ENCODE data around the gene USH1C. TPM values are rescaled to one million over a fixed set of nuclear protein-coding genes. Genes with fewer than 3 reads are reported as not detected.

Gene USH1C
- total RNA-seq, 4 donors from 2014 or later: 110 to 1,022 (median 157) TPM

DNA sequence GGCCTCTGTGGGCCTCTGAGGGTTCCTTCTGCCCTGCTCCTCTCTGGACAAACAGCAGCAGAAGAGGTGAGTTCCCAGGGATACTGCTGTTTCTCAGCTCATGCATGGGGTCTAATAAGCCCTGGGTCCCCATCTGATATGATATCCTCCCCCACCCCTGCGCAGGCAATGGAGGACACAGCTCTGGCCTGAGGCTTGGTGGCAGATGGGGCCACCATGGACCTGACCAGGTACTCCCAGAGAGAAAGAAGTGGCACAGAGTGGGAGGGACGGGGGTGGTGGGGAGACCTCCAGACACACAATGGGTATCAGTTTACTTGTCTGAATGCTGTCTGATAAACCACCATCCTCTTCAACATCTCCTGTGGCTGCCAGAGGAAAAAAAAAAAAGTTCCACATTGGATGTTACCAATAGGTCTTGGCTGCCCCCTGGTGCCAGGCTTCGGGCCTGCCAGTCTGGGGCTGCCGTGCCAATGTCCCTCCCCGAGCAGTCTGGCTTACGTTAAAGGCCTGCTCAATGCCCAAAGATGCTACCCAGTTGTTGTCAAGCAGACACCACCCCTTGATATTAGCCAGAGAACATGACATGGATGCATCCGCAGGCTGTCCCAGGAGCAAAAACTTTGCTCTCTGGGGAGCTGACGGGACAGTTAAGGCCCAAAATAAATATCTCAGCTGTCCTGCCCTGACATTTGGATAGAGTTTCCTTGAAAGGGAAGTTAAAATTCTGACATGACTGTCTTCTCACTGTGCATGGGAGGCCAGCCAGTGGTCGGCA, 39.7 kb downstream of the USH1C start:
- peak; percentile 83 for DNase-seq
- TF ChIP-seq EP300 (IDR thresholded peaks at IDR 0.05; ENCODE audit: low read depth): peak; percentile 15
- TF ChIP-seq CTCF (IDR thresholded peaks at IDR 0.05): peak; percentile 85 to 90 (median 89)
- TF ChIP-seq POLR2AphosphoS5 (IDR thresholded peaks at IDR 0.05): peak; percentile 72 to 97 (median 86)
- TF ChIP-seq POLR2A (IDR thresholded peaks at IDR 0.05): no peak
- 35 to 60% methylated on average over 2 to 9 of the region's 9 CpGs for WGBS, 2 donors (ENCODE audit: low coverage in 1 of 2)
- intact Hi-C loops (cut with DNase I; ENCODE audit: low total_unique reads): loop anchor here (2.0 kb wide), 1 partner anchor 120 kb away; no protein-coding TSS in a partner anchor
- Histone ChIP-seq H3K36me3 (no peaks in the 10 kb centered on the region), H3K4me3 (no peak overlapping the region), H3K9me3 (no peaks in the 10 kb centered on the region), H3K27me3 (no peaks in the 10 kb centered on the region), H3K4me1 (no peaks in the 10 kb centered on the region), H3K27ac (no peak overlapping the region)
- in situ Hi-C loops (cut with MboI; ENCODE audit: low pct_ligation_motif_present in 1 of 4, low pct_unique_long_range_greater_than_20kb in 1 of 4, low sequenced_read_pairs in 3 of 4): loop anchor here (5.0 to 25.0 kb wide), 5 partner anchors 112 to 272 kb away; partner anchors contain the start of gene KCNJ11 (in 1 of the 4)

DNA sequence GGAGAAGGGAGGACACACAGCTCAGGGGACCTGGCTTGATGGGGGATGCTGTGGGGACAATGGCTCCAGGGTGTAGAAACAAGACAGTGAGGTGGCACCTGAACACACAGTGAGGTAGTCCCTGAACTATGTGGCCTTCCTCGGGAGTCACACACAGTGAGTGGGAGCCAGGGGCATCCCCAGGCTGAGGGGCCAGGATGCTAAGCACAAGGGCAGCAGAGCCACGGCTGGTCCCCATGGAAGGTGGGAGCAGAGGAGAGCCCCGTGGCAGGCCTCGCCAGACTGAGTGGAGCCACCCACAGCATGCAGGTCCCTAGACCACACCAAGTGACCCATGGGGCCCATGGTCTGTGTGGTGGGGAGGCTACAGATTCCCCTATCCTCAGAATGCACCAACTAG, 41.6 kb downstream of the USH1C start:
- DNase-seq: no peak
- H3K4me3 ChIP-seq: no peak overlapping the region
- H3K4me1 ChIP-seq: no peaks in the 10 kb centered on the region
- no peaks in the 10 kb centered on the region for H3K36me3 ChIP-seq
- WGBS, 2 donors (ENCODE audit: low coverage in 1 of 2): 89% methylated on average over 4 of the region's 4 CpGs; no CpG with 5 or more reads in 1 of the 2 donors
- no peaks in the 10 kb centered on the region for H3K9me3 ChIP-seq
- intact Hi-C loops (cut with DNase I; ENCODE audit: low total_unique reads) (no loop called here), in situ Hi-C loops (cut with MboI; ENCODE audit: low pct_ligation_motif_present in 1 of 4, low pct_unique_long_range_greater_than_20kb in 1 of 4, low sequenced_read_pairs in 3 of 4) (loop anchor here in 3 of 4 donors (5.0 to 25.0 kb wide), 4 partner anchors 110 to 270 kb away; partner anchors contain the start of gene KCNJ11 (in 1 of the 3))
- no peaks in the 10 kb centered on the region for H3K27me3 ChIP-seq
- no peak for TF ChIP-seq CTCF (IDR thresholded peaks at IDR 0.05)
- no peak for TF ChIP-seq POLR2A (IDR thresholded peaks at IDR 0.05)
- TF ChIP-seq EP300 (IDR thresholded peaks at IDR 0.05; ENCODE audit: low read depth): no peak
- no peak for TF ChIP-seq POLR2AphosphoS5 (IDR thresholded peaks at IDR 0.05)
- H3K27ac ChIP-seq: no peak overlapping the region

DNA sequence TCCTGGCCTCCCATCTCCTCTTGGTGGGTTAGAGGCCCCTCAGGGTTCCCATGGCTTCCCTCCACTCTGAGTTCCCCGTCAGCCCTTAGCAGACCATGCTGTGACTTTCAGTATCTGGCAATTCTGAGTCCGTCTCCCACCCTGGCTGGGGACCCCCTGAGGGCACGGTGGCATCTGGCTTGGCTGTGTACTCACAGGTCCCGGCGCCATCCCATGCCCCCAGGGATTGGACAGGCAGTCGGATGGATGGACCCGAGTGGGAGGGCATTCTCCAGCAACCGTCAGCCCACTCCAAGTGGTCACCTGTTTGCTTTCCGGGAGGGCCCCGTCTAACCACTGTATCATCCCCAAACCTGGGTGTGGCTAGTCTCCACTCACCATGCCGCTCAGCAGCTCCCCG, 43.5 kb downstream of the USH1C start:
- no peaks in the 10 kb centered on the region for H3K27me3 ChIP-seq
- intact Hi-C loops (cut with DNase I; ENCODE audit: low total_unique reads) (no loop called here), in situ Hi-C loops (cut with MboI; ENCODE audit: low pct_ligation_motif_present in 1 of 4, low pct_unique_long_range_greater_than_20kb in 1 of 4, low sequenced_read_pairs in 3 of 4) (loop anchor here in 3 of 4 donors (5.0 to 25.0 kb wide), 4 partner anchors 108 to 268 kb away; partner anchors contain the start of gene KCNJ11 (in 1 of the 3))
- no peak for DNase-seq
- H3K4me1 ChIP-seq: no peaks in the 10 kb centered on the region
- TF ChIP-seq CTCF (IDR thresholded peaks at IDR 0.05) (no peak), POLR2A (IDR thresholded peaks at IDR 0.05) (no peak), EP300 (IDR thresholded peaks at IDR 0.05; ENCODE audit: low read depth) (no peak), POLR2AphosphoS5 (IDR thresholded peaks at IDR 0.05) (no peak)
- no peak overlapping the region for H3K4me3 ChIP-seq
- no peaks in the 10 kb centered on the region for H3K9me3 ChIP-seq
- no peak overlapping the region for H3K27ac ChIP-seq
- H3K36me3 ChIP-seq: no peaks in the 10 kb centered on the region
- WGBS, 2 donors (ENCODE audit: low coverage in 1 of 2): 93% methylated on average over 12 of the region's 12 CpGs; no CpG with 5 or more reads in 1 of the 2 donors

DNA sequence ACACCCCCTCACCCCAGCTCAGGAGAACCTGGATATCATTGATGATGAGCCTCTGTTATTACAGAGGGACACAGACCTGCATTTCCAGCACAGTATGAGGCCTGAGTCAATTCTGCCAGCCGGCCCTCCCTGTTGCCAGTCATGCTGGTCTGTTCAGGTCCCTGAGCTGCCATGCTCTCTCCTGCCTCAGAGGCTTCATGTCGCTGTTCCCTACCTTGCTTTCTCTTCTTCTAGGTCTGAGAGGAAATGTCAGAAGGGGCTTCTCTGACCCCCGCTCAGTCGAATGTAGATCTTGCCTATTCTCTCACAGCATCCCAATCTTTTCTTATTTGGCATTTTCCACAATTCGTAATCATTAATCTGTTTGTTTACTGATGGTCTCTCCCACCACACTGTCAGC, 45.7 kb downstream of the USH1C start:
- in situ Hi-C loops (cut with MboI; ENCODE audit: low pct_ligation_motif_present in 1 of 4, low pct_unique_long_range_greater_than_20kb in 1 of 4, low sequenced_read_pairs in 3 of 4) (no loop called here), intact Hi-C loops (cut with DNase I; ENCODE audit: low total_unique reads) (no loop called here)
- 85 to 92% methylated on average over 4 to 5 of the region's 5 CpGs for WGBS, 2 donors (ENCODE audit: low coverage in 1 of 2)
- no peaks in the 10 kb centered on the region for H3K4me1 ChIP-seq
- no peaks in the 10 kb centered on the region for H3K36me3 ChIP-seq
- no peaks in the 10 kb centered on the region for H3K27me3 ChIP-seq
- TF ChIP-seq POLR2AphosphoS5 (IDR thresholded peaks at IDR 0.05) (no peak), POLR2A (IDR thresholded peaks at IDR 0.05) (no peak), EP300 (IDR thresholded peaks at IDR 0.05; ENCODE audit: low read depth) (no peak), CTCF (IDR thresholded peaks at IDR 0.05) (no peak)
- H3K9me3 ChIP-seq: no peaks in the 10 kb centered on the region
- H3K4me3 ChIP-seq: no peak overlapping the region
- no peak for DNase-seq
- H3K27ac ChIP-seq: no peak overlapping the region
